IgD-negative memory B cell (primary cell): ENCODE data around the gene CYTIP. TPM values are rescaled to one million over a fixed set of nuclear protein-coding genes. Genes with fewer than 3 reads are reported as not detected.

Experiments
- H3K27ac Mint-ChIP-seq, 3 donors: one replicate each; pipeline ENCODE4 v1.8.0; 2020 to 2022; ENCODE audit warnings: mild to moderate bottlenecking in 3 of 3, mixed read lengths in 3 of 3, moderate library complexity in 1 of 3
- H3K27me3 Mint-ChIP-seq: one replicate; pipeline ENCODE4 v1.8.0; 2021; ENCODE audit warnings: mixed read lengths
- H3K36me3 Mint-ChIP-seq: one replicate; pipeline ENCODE4 v1.8.0; 2020; ENCODE audit warnings: mild to moderate bottlenecking, mixed read lengths
- H3K4me1 Mint-ChIP-seq, 3 donors: one replicate each; pipeline ENCODE4 v1.8.0; 2020 to 2022; ENCODE audit warnings: mixed read lengths in 3 of 3, mild to moderate bottlenecking in 1 of 3
- H3K4me3 Mint-ChIP-seq, 4 donors: one replicate each; pipeline ENCODE4 v1.8.0; 2020 to 2022; ENCODE audit warnings: mild to moderate bottlenecking in 4 of 4, mixed read lengths in 4 of 4, moderate library complexity in 3 of 4
- H3K9me3 Mint-ChIP-seq, 3 donors: one replicate each; pipeline ENCODE4 v1.8.0; 2020 to 2021; ENCODE audit warnings: mixed read lengths in 3 of 3, mild to moderate bottlenecking in 1 of 3
- polyA plus RNA-seq: library from polyadenylated mRNA; unstranded; fragments of 300-500 nt; fragmentation: Illumina TruSeq; gene quantifications from one replicate; pipeline ENCODE4 v1.2.3, GENCODE V29; 2021

Gene CYTIP
- polyA plus RNA-seq: 83.6 TPM

GRCh38 chr2:157443795-157444640, at the start of gene CYTIP:
CYTIP (minus strand) TSS chr2:157444089; CDS start chr2:157444020, 69 bp downstream.
- no peaks in the 10 kb centered on the region for H3K27me3 Mint-ChIP-seq
- H3K36me3 Mint-ChIP-seq: peaks cover 17% of the 10 kb centered on the region
- no peaks in the 10 kb centered on the region for H3K9me3 Mint-ChIP-seq
- H3K4me3 Mint-ChIP-seq: peak within 1 kb of the TSS; percentile 89 to 99 (median 98)
- peak within 1 kb of the TSS; percentile 87 to 98 (median 98) for H3K27ac Mint-ChIP-seq
- peaks cover 27 to 40% (median 33%) of the 10 kb centered on the region in 3 donors for H3K4me1 Mint-ChIP-seq

GRCh38 chr2:157492189-157492773, 48.4 kb upstream of the CYTIP start:
- H3K27ac Mint-ChIP-seq: peak overlapping the region in 1 of 3 donors; percentile 40
- no peak overlapping the region for H3K4me3 Mint-ChIP-seq
- H3K9me3 Mint-ChIP-seq: no peaks in the 10 kb centered on the region
- no peaks in the 10 kb centered on the region for H3K36me3 Mint-ChIP-seq
- H3K4me1 Mint-ChIP-seq: peaks cover 11 to 15% (median 13%) of the 10 kb centered on the region in 3 donors
- H3K27me3 Mint-ChIP-seq: no peaks in the 10 kb centered on the region

GRCh38 chr2:157489983-157490382, 46.1 kb upstream of the CYTIP start:
- peaks cover 15 to 22% (median 18%) of the 10 kb centered on the region in 3 donors for H3K4me1 Mint-ChIP-seq
- no peaks in the 10 kb centered on the region for H3K9me3 Mint-ChIP-seq
- H3K27me3 Mint-ChIP-seq: no peaks in the 10 kb centered on the region
- no peaks in the 10 kb centered on the region for H3K36me3 Mint-ChIP-seq
- peak overlapping the region in 1 of 3 donors; percentile 65 for H3K27ac Mint-ChIP-seq
- no peak overlapping the region for H3K4me3 Mint-ChIP-seq

GRCh38 chr2:157488877-157489276, 45.0 kb upstream of the CYTIP start:
- no peak overlapping the region for H3K27ac Mint-ChIP-seq
- H3K36me3 Mint-ChIP-seq: no peaks in the 10 kb centered on the region
- no peak overlapping the region for H3K4me3 Mint-ChIP-seq
- peaks cover 10 to 22% (median 20%) of the 10 kb centered on the region in 3 donors for H3K4me1 Mint-ChIP-seq
- H3K27me3 Mint-ChIP-seq: no peaks in the 10 kb centered on the region
- no peaks in the 10 kb centered on the region for H3K9me3 Mint-ChIP-seq

- Mint-ChIP-seq H3K4me1 (peaks cover 5 to 16% (median 15%) of the 10 kb centered on the region in 3 donors), H3K36me3 (peaks cover 3% of the 10 kb centered on the region), H3K4me3 (no peak overlapping the region), H3K27me3 (no peaks in the 10 kb centered on the region), H3K27ac (no peak overlapping the region), H3K9me3 (no peaks in the 10 kb centered on the region)
These were observed 43.9 kb upstream of the CYTIP start for GRCh38 chr2:157487747-157488146.

GRCh38 chr2:157487271-157487610, 43.4 kb upstream of the CYTIP start:
- Mint-ChIP-seq H3K4me3 (no peak overlapping the region), H3K36me3 (peaks cover 3% of the 10 kb centered on the region), H3K4me1 (peaks cover 4 to 12% (median 11%) of the 10 kb centered on the region in 3 donors), H3K9me3 (no peaks in the 10 kb centered on the region), H3K27me3 (no peaks in the 10 kb centered on the region), H3K27ac (no peak overlapping the region)

GRCh38 chr2:157486596-157487270, 42.8 kb upstream of the CYTIP start:
- Mint-ChIP-seq H3K36me3 (peaks cover 3% of the 10 kb centered on the region), H3K27ac (peak overlapping the region in 1 of 3 donors; percentile 37), H3K27me3 (no peaks in the 10 kb centered on the region), H3K4me3 (no peak overlapping the region), H3K4me1 (peaks cover 3 to 9% (median 8%) of the 10 kb centered on the region in 3 donors), H3K9me3 (no peaks in the 10 kb centered on the region)

- Mint-ChIP-seq H3K36me3 (peaks cover 7% of the 10 kb centered on the region), H3K4me3 (no peak overlapping the region)
These were observed 36.5 kb upstream of the CYTIP start for GRCh38 chr2:157480182-157480961.

GRCh38 chr2:157479081-157480027, 35.5 kb upstream of the CYTIP start:
- H3K27ac Mint-ChIP-seq: peak overlapping the region in 1 of 3 donors; percentile 80

More at GRCh38 chr2:157480182-157480961, 36.5 kb upstream of the CYTIP start:
- Mint-ChIP-seq H3K27me3 (no peaks in the 10 kb centered on the region), H3K9me3 (no peaks in the 10 kb centered on the region), H3K4me1 (peaks cover 4 to 26% (median 7%) of the 10 kb centered on the region in 3 donors), H3K27ac (peak overlapping the region in 2 of 3 donors; percentile 54 to 80)

GRCh38 chr2:157477919-157478318, 34.0 kb upstream of the CYTIP start:
- Mint-ChIP-seq H3K27ac (no peak overlapping the region), H3K9me3 (no peaks in the 10 kb centered on the region), H3K27me3 (no peaks in the 10 kb centered on the region), H3K4me1 (peaks cover 16 to 35% (median 20%) of the 10 kb centered on the region in 3 donors), H3K36me3 (peaks cover 4% of the 10 kb centered on the region), H3K4me3 (no peak overlapping the region)

More at GRCh38 chr2:157479081-157480027, 35.5 kb upstream of the CYTIP start:
- Mint-ChIP-seq H3K27me3 (no peaks in the 10 kb centered on the region), H3K4me1 (peaks cover 4 to 24% (median 7%) of the 10 kb centered on the region in 3 donors), H3K4me3 (no peak overlapping the region), H3K36me3 (peaks cover 7% of the 10 kb centered on the region), H3K9me3 (no peaks in the 10 kb centered on the region)

GRCh38 chr2:157476953-157477709, 33.2 kb upstream of the CYTIP start:
- Mint-ChIP-seq H3K27ac (peak overlapping the region in 1 of 3 donors; percentile 26), H3K36me3 (peaks cover 4% of the 10 kb centered on the region), H3K4me3 (no peak overlapping the region), H3K9me3 (no peaks in the 10 kb centered on the region), H3K27me3 (no peaks in the 10 kb centered on the region), H3K4me1 (peaks cover 21 to 41% (median 22%) of the 10 kb centered on the region in 3 donors)

- H3K27me3 Mint-ChIP-seq: no peaks in the 10 kb centered on the region
- H3K36me3 Mint-ChIP-seq: peaks cover 4% of the 10 kb centered on the region
- H3K9me3 Mint-ChIP-seq: no peaks in the 10 kb centered on the region
- H3K27ac Mint-ChIP-seq: no peak overlapping the region
- no peak overlapping the region for H3K4me3 Mint-ChIP-seq
- peaks cover 22 to 44% (median 24%) of the 10 kb centered on the region in 3 donors for H3K4me1 Mint-ChIP-seq
These were observed 32.0 kb upstream of the CYTIP start for GRCh38 chr2:157475722-157476390.
